BE2C (cell line): ENCODE measurements around the gene ACOT11.
A peak's percentile ranks its signal among the peaks of the same experiment; 100 is the strongest.
"Not testable (repeated sequence)": the region's sequence is repeated elsewhere in the genome, so short reads cannot be mapped to it uniquely, and the experiment has no call there.

Source experiments
- DNase-seq: peaks from one replicate; pipeline ENCODE4 v3.0.0-alpha.2; 2020
- H3K27me3 ChIP-seq: fragments of 250-450 bp; sonication (Bioruptor Pico); 2 replicates; pipeline ENCODE4 v1.5.1; 2020; ENCODE audit warnings: mild to moderate bottlenecking
- H3K36me3 ChIP-seq: fragments of 250-450 bp; sonication (Bioruptor Pico); 2 replicates; pipeline ENCODE4 v1.5.1; 2020; ENCODE audit warnings: mild to moderate bottlenecking
- H3K4me1 ChIP-seq: fragments of 250-450 bp; sonication (Bioruptor Pico); 2 replicates; pipeline ENCODE4 v1.5.1; 2020
- H3K4me3 ChIP-seq: 2 replicates; pipeline ENCODE4 v1.5.1; 2011; ENCODE audit warnings: low read depth, low read length
- H3K9me3 ChIP-seq: fragments of 250-450 bp; sonication (Bioruptor Pico); 2 replicates; pipeline ENCODE4 v1.5.1; 2020
- TF ChIP-seq, protein P1 (sequence below): IDR thresholded peaks from 2 replicates; pipeline ENCODE4 v1.5.1; 2012; ENCODE audit warnings: mild to moderate bottlenecking, low read depth, low read length

The ACOT11 gene

DNA sequence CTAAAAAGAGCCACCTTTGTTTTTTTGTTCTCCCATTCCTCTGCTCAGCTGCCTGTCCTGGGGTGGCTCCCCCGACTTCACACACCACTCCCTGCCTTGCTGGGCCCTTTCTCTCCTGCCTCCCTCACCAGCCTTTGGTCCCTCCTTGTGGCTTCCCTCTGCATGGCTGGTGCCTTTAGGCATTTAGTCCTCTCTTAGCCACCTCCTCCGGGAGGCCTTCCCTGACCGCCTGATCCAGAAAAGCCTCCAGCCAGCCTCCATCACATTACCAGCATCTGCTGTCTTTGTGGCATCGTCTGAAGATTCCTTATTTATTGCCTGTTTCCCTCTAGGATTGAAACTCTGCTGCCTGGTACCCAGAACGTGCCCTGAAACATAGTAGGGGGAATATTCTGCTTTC lies 46.2 kb upstream of the ACOT11 start:
- DNase-seq, result no peak
- Histone ChIP-seq H3K4me1 (no peaks in the 10 kb centered on the region; the same call in 1 of the 2 replicates), H3K9me3 (no peaks in the 10 kb centered on the region), H3K27me3 (no peaks in the 10 kb centered on the region), H3K36me3 (no peaks in the 10 kb centered on the region), H3K4me3 (no peak overlapping the region)
- TF ChIP-seq, protein P1, sequence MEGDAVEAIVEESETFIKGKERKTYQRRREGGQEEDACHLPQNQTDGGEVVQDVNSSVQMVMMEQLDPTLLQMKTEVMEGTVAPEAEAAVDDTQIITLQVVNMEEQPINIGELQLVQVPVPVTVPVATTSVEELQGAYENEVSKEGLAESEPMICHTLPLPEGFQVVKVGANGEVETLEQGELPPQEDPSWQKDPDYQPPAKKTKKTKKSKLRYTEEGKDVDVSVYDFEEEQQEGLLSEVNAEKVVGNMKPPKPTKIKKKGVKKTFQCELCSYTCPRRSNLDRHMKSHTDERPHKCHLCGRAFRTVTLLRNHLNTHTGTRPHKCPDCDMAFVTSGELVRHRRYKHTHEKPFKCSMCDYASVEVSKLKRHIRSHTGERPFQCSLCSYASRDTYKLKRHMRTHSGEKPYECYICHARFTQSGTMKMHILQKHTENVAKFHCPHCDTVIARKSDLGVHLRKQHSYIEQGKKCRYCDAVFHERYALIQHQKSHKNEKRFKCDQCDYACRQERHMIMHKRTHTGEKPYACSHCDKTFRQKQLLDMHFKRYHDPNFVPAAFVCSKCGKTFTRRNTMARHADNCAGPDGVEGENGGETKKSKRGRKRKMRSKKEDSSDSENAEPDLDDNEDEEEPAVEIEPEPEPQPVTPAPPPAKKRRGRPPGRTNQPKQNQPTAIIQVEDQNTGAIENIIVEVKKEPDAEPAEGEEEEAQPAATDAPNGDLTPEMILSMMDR, result no peak

- Histone ChIP-seq H3K4me3 (no peak overlapping the region), H3K27me3 (no peaks in the 10 kb centered on the region), H3K9me3 (no peaks in the 10 kb centered on the region), H3K4me1 (no peaks in the 10 kb centered on the region; the same call in 1 of the 2 replicates), H3K36me3 (no peaks in the 10 kb centered on the region)
- DNase-seq, result no peak
- TF ChIP-seq, protein P1, result no peak
These were observed 45.7 kb upstream of the ACOT11 start for GRCh38 chr1:54502342-54502741.

- Histone ChIP-seq H3K9me3 (no peaks in the 10 kb centered on the region), H3K27me3 (no peaks in the 10 kb centered on the region), H3K4me3 (no peak overlapping the region), H3K36me3 (no peaks in the 10 kb centered on the region), H3K4me1 (no peaks in the 10 kb centered on the region)
- DNase-seq, result no peak
- TF ChIP-seq, protein P1, result no peak
These were observed 41.4 kb upstream of the ACOT11 start for GRCh38 chr1:54506594-54506993.

- Histone ChIP-seq H3K27me3 (no peaks in the 10 kb centered on the region), H3K36me3 (no peaks in the 10 kb centered on the region), H3K4me1 (no peaks in the 10 kb centered on the region), H3K4me3 (no peak overlapping the region), H3K9me3 (no peaks in the 10 kb centered on the region)
- DNase-seq, result no peak
- TF ChIP-seq, protein P1, result no peak
These were observed 40.8 kb upstream of the ACOT11 start for GRCh38 chr1:54507033-54507870.

DNA sequence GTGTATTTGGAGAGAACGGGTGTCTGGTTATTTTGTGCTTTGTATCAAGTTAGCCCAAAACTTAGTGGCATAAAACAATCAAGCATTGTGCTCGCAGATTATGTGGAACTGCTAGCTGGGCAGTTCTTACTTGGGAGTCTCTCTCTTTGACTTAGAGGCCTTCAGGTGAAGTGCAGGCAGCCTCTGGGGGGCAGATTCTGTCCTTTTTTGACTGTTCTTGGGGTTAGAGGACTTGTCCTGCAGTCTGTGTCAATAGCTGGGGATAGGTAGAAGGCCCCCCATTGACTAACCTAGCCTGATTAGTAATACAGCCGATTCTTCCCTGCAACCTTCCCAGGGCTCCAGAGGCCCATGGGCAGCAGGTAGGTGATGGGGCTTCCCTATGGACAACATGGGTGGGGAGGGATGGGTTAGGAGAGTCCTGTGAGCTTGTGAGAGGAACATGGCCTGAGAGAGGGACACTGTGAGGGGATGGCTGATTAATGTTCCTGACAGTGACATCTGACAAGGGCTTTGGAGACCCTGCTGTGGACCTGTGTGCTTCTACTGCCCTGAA lies 37.2 kb upstream of the ACOT11 start:
- Histone ChIP-seq H3K27me3 (no peaks in the 10 kb centered on the region), H3K36me3 (no peaks in the 10 kb centered on the region), H3K4me1 (no peaks in the 10 kb centered on the region), H3K9me3 (no peaks in the 10 kb centered on the region), H3K4me3 (no peak overlapping the region)
- DNase-seq, result no peak
- TF ChIP-seq, protein P1, result no peak

DNA sequence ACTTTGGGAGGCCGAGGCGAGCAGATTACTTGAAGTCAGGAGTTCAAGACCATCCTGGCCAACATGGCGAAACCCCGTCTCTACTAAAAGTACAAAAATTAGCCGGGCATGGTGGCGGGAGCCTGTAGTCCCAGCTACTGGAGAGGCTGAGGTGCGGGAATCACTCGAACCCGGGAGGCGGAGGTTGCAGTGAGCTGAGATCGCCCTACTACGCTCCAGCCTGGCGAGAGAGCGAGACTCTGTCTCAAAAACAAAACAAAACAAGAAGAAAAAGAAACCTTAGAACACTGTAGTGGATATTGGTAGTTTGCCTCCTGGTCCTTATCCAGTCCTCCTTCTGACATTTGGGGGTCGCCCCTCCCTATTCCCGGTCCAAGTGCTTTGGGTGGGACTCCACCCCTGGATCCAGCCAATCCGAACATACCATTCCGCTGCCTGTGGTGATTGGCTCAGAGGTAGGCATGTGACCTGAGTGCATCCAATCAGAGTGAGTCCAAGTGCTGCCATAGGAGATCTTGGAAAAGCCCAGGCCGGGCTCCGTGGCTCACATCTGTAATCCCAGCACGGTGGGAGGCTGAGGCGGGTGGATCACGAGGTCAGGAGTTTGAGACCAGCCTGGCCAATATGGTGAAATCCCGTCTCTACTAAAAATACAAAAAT lies 34.0 kb upstream of the ACOT11 start:
- H3K27me3 ChIP-seq, H3K9me3 ChIP-seq, H3K4me3 ChIP-seq, H3K36me3 ChIP-seq, H3K4me1 ChIP-seq: not testable (repeated sequence)
- peak; percentile 15 for DNase-seq
